Measurements from ENCODE around the gene UCN3. TPM values are rescaled to one million over a fixed set of nuclear protein-coding genes. Genes with fewer than 3 reads are reported as not detected.

Gene UCN3, protein sequence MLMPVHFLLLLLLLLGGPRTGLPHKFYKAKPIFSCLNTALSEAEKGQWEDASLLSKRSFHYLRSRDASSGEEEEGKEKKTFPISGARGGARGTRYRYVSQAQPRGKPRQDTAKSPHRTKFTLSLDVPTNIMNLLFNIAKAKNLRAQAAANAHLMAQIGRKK
- not detected for total RNA-seq

DNA sequence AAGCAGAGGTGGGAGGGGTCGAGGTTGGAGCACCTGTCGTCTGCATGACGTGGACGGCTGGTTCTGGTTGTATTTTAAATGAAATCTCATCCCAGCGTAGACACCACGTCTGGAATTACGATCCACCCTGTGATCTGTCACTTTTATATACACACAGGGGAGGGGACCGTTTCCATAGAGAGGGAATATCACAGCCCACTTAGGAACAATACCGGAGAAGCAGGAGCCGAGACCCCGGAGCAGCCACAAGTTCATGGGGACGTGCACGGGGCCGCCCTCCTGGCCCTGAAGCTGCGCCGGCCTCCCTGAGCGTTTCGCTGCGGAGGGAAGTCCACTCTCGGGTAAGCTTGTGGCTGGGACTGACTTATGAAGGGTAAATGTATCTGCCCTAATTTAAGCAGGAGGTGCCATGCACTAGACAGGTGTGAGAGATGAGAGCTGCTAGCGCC, at the start of gene UCN3:
TSS of gene UCN3 (plus strand) at position 77 of the 449 bp plus-strand sequence. CDS start 8,755 bp downstream, outside the sequence.
- TF ChIP-seq, protein P1, sequence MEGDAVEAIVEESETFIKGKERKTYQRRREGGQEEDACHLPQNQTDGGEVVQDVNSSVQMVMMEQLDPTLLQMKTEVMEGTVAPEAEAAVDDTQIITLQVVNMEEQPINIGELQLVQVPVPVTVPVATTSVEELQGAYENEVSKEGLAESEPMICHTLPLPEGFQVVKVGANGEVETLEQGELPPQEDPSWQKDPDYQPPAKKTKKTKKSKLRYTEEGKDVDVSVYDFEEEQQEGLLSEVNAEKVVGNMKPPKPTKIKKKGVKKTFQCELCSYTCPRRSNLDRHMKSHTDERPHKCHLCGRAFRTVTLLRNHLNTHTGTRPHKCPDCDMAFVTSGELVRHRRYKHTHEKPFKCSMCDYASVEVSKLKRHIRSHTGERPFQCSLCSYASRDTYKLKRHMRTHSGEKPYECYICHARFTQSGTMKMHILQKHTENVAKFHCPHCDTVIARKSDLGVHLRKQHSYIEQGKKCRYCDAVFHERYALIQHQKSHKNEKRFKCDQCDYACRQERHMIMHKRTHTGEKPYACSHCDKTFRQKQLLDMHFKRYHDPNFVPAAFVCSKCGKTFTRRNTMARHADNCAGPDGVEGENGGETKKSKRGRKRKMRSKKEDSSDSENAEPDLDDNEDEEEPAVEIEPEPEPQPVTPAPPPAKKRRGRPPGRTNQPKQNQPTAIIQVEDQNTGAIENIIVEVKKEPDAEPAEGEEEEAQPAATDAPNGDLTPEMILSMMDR (IDR thresholded peaks at IDR 0.05; ENCODE audit: low read depth) = no peak

DNA sequence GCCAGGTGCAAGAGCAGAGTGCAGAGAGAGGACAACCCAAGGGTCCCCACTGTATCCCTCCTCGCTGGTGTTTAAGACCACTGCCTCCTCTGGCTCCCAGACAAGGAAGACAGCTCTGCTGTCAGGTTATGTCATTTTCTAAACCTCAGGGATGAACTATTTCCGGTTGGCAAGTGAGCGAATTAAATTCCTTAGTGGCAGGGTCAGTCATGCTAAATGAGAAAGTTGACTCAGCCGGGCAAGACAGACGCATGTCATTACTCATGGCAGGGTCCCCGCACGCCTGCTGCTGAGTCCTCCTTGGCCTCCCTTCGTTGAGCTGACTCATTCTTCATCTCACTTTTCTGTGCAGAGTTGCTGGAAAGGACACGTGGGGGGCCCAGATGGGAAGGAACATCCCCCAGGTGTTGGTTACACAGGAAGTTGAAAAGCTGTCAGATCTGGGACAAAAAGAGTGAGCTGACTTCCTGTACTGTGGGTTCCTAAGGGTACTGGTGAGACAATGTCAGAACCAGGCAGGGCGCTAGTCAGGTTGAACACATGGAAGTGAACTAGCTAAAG, 47.1 kb upstream of the UCN3 start:
- TF ChIP-seq, protein P1 (IDR thresholded peaks at IDR 0.05; ENCODE audit: low read depth) = no peak

DNA sequence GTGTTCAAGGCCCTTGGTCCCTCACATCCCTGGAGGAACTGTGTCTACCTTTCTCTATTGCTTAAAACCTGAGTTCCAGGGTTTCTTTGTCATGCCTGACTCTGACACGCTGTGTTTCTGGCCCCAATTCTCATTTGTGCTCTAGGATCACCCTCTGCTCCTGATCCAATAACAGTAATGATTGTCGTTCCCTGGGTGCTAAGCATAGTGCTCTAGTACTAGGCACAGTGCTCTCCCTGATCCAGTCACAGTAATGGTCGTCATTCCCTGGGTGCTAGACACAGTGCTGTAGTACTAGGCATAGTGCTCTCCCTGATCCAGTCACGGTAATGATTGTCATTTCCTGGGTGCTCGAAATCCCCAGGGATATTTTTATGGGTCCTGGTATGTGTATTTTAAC, 46.6 kb upstream of the UCN3 start:
- TF ChIP-seq, protein P1 (IDR thresholded peaks at IDR 0.05; ENCODE audit: low read depth) = no peak

DNA sequence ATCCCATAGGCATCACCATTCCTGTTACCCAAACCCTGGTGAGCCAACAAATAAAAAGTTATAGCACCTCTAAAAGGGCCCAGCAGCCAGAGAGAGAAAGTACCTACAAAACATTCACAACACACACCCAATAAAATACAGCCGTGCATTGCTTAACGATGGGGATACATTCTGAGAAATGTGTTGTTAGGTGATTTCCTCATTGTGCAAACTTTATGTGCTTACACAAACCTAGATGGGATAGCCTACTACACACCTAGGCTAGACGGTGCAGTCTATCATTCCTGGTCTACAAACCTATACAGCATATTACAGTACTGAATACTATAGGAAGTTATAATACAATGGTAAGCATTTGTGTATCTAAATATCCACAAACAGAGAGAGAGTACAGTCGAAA, 44.9 kb upstream of the UCN3 start:
- TF ChIP-seq, protein P1 (IDR thresholded peaks at IDR 0.05; ENCODE audit: low read depth) = no peak

DNA sequence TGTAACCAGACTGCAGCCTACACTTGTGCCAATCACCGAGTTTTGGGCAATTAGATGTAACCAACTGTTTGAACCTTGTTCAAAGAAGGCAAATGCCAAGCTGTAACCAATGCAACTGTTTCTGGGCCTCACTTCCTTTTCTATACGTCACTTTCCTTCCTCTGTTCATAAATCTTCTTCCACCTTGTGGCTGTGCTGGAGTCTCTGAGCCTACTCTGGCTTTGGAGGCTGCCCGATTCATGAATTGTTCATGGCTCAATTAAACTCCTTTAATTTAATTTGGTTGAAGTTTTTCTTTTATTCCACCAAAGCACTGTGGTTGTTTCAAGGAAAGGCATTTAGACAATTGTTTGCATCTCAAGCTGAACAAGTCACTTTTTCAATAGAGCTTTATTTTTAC, 43.5 kb upstream of the UCN3 start:
- TF ChIP-seq, protein P1 (IDR thresholded peaks at IDR 0.05; ENCODE audit: low read depth) = no peak

DNA sequence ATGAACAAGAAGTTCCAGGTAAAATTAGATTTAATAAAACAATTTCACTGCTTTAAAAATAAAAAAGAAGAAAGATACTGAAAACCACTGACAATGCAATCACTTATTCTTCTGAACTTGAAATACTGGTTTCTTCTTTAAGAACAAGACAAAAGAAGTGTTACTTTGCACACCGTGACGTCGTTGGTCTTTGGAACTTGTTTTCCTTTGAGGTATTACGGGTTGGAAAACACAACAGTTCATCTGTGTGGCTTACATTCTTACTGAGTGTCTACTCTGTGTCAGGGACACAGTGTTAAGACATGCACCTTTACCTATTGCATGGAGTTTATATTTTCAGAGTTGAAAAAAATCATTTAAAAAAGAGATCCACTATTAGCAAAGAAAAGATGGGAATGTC, 41.3 kb upstream of the UCN3 start:
- TF ChIP-seq, protein P1 (IDR thresholded peaks at IDR 0.05; ENCODE audit: low read depth) = no peak

DNA sequence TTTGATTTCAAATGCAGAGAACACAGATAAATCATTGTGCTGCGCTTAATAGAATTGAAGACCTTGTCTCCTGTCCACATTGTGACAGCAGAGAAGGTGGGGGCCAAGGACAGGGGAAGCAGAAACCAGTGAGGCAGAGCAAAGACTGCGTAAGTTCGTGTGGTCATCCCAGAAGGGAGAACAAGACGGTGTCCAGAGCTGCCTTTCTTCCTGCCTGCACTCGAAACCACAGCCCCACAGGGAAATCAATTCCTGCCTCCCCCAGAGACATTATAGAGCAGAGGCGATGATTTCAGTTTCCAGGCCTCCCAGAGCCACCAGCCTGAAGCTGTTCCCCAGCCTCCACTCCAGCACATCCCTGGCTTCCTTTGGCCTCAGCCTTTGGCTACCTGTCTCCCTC, 39.7 kb upstream of the UCN3 start:
- TF ChIP-seq, protein P1 (IDR thresholded peaks at IDR 0.05; ENCODE audit: low read depth) = no peak

Data from subcutaneous adipose tissue (tissue), 4 donors.